Activated effector memory CD4-positive, alpha-beta T cell treated with anti-CD3 and anti-CD28 coated beads, Interleukin-2, amount 50 U/mL, for 16 hours (primary cell): ENCODE data around the gene TMA7.
"Not testable (repeated sequence)": the region's sequence is repeated elsewhere in the genome, so short reads cannot be mapped to it uniquely, and the experiment has no call there.

ENCODE experiments used
- DNase-seq: peaks from one replicate; pipeline ENCODE4 v3.0.0-alpha.2; 2020

The TMA7 gene

DNA sequence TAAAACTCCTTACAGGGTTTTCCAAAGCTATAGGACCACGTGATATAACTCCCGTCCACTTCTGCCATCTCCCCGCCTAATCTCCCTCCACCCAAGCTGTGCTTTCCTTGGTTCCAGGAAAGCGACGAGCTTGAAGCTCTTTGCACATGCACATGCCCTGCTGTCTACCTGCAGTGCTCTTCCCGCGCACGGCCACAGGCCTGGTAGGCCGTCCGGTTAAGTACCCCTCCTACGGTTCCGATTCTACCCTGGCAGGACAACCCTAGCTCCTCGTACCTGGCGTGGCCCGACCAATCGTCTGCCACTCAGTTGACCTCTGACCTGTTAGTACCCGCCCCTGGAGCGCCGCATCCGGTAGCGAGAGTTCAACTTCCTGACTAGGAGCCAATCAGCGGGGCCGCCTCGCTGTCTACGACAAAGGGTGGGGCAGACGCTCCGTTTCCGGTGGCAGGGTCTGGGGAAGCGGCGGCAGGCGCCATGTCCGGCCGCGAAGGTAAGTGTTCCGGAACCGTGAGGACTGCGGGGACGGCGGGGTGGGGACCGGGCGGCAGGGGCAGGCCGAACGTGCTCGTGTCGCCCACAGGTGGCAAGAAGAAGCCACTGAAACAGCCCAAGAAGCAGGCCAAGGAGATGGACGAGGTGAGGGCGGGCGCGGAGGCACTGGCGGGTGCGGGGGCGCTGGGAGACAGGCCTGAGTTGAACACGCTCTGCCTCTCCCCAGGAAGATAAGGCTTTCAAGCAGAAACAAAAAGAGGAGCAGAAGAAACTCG, at the start of gene TMA7, which contains the start of gene CCDC51:
Gene TMA7, plus strand, starts transcription at position 438 of the 770 bp plus-strand sequence. Its CDS starts 40 bp downstream, at position 478.
Gene CCDC51, minus strand, starts transcription at position 300 of the 770 bp plus-strand sequence. CDS start 4,991 bp downstream, outside the sequence.
- DNase-seq, result peak; percentile 100

DNA sequence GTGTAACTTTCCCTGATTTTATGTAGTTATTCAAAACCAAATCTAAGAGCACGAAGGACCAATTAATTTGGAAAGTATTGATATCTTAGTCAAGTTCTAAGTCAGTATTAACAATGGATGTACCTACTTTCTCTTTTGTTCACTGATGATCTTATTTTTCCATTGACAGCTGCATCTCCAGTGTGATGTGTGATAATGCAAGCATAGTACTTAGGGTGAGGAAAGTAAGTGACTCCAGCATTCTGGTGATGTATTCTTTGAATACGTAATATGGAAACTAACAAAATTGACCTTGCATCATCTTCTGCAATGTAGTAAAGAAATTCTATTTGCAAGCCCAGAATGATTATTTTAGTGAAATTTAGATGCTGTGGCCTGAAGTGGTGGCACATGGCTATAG, 45.7 kb upstream of the TMA7 start:
- no peak for DNase-seq

DNA sequence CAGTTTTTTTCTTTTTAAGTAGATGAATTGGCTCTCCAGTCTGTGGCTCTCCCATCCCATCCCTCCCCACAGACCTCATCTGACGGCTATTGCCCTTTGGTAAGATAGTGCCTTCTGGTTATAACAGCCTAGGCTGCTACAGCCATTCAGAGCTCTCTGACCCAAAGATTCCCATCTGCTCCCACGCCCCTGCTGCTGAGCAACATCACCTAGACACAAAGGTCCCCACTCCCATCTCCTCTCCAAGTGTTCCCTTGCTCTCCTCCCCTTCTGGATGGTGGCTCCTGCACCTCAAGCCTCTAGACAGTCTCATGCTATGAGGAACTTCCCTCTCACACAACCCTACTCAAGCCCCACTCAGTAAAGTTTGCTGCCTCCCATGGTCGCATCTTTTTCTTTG, 44.3 kb upstream of the TMA7 start:
- peak; percentile 55 for DNase-seq

DNA sequence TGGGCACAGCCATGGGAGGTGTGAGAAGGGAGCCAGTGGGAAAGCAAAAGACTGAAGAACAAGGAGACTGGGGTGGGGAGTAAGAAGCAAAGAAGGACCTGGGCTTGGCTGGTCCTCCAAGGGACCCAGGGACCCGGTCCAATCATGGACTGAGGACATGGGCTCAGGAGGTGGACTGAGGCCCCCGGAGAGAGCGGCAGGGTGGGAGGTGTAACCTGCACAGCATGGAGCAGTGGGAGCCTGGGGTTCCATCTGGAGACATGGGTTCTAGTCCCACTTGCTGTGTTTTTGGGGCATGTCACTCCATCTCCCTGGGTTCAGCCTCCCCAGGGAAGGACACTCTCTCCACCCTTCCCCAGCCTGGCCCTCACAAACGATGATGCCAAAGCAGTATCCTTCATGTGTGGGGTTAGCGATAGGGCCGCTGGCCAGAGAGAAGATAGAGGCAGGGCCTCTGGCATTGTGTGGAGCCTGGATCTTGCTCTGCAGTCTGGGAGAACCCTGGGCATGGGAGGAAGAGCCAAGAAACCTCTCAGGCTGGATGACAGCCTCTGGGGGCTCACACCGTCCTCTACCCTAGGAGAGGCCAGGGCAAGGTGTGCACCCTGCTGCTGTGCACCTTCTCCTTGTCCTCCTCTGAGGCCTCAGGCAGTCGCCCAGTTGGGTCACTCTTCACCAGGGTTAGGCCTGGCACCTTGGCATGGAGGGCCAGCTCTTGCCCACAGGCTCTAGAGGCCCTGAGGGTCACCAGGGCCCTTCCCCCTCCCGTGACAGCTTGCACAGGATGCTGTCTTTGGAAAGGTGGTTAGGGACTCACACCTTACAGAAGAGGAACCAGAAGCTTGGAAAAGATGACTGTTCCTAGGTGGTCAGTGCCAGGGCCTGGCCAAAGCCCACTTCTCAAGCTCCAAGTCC, 42.0 kb upstream of the TMA7 start:
- no peak for DNase-seq

DNA sequence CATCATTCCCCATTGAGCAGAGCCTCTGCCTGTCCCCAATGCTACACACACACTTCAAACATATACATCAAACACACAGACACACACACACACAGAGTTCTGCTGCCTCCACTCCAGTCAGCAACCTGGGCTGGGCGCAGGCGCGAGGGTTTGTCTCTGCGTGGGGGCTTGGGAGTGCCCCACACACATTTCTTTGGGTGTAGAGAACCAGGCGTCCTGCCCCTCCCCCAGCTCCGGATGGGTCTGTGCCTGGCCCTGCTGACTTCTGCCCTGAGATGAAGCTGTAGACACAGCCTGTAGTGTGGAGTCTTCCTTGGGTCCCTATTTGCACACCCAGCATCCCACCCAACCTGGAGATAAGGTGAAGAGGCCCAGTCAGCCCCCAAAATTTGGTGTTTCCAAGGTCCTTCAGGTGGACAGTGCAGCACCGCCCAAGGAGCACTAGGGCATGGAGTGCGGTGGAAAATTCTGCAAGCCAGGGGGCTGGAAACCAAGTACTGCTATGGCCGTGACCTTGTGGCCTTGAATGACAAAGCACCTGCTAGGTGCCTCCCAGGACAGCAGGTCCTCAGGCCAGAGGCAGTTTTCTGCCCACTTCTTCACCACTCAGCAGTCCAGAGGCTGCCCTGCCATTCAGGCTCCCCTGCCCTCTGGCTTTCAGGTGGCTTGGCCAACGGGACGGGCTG, 41.2 kb upstream of the TMA7 start:
- no peak for DNase-seq

DNA sequence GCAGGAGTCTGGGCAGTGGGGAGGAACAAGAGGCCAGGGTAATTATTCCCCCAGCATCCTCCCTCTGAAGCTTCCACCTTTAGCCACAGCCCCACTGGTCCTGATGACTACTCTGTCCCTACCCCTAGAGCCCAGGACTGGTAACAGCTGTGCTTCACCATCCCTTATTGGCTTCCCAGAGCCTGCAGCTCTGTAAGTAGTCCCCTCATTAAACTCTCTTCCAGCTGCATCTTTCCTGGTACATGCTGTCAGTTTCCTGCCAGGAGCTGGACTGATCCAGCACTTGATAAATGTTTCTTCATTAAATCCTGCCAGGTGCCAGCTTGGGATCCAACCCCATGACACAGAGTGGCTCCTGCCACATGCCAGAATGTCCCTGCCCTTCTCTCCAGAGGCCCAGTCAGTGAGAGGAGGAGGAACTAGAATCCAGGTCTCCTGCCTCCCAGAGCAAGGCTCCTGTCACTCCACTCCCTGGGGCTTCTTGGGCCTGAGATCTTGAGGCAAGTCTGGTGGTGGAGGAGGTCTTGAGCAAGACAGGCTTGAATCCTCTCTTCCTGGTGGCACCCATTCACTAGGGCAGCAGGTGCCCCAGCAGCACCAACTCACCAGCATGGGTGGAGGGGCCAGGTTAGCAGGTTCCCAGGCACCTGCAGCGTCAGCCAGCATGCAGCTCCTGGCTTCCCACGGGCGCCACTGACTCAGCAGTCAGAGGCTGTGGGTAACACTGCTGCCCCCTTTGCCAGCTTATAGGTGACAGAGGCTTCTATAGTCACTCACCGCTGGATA, 40.5 kb upstream of the TMA7 start:
- no peak for DNase-seq

DNA sequence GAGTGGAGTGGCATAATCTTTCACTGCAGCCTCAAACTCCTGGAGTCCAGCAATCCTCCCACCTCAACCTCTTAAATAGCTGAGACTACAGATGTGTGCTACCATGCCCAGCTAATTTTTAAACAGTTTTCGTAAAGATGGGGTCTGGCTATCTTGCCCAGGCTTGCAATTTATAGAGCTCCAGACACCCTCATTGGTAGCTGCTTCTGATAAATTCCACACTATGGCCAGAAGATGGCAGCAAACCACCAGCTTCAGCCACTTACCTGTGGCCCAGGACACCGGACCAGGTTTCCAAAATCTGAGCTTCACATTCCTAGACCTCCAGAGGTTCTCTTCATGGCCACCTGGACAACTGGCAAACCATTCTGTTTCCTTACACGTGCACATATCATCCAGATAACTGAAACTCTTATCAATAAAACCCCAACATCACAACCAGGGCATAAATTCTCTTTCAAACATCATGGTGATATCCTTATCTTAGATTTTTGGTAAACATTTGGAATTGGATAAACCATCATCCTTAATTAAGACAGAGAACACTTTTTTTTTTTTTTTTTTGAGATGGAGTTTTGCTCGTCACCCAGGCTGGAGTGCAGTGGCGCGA, 39.1 kb upstream of the TMA7 start:
- DNase-seq, result peak; percentile 85

DNA sequence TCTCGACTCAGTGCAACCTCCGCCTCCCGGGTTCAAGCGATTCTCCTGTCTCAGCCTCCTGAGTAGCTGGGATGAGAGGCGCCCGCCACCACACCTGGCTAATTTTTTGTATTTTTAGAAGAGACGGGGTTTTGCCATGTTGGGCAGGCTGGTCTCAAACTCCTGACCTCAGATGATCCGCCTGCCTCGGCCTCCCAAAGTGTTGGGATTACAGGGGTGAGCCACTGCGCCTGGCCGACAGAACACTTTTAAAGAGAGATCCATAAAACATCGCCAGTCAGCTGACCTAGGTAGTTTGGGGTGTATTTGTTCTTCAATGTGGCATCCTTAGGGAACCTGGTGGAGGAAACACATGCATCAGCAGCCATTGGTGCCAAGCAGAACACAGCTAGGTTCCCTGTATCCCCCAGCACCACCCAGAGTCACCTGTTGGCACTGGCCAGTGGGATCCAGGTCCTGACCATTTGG, 38.6 kb upstream of the TMA7 start:
- not testable (repeated sequence) for DNase-seq

DNA sequence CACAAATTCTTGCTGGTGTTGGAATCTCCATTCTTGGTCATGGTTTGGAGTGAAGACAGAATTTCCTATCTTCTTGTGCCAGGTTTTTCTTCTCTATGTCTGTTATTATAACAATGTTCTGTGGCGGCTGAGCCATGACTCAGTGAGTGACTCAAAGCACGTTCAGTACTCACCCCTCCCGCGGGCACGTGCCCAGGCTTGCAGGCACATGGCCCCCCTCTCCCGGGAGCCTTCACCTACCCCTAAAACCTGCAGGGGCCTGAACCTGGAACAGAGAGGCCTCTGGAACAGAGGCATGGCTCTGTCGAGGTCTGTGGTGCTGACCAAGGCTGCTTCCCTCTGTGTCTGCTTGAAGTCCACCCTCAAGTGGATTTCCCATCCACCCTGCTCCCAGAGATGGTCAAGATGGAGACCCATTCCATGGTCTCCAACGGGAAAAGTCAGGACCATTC, 37.8 kb upstream of the TMA7 start:
- DNase-seq, result peak; percentile 39

DNA sequence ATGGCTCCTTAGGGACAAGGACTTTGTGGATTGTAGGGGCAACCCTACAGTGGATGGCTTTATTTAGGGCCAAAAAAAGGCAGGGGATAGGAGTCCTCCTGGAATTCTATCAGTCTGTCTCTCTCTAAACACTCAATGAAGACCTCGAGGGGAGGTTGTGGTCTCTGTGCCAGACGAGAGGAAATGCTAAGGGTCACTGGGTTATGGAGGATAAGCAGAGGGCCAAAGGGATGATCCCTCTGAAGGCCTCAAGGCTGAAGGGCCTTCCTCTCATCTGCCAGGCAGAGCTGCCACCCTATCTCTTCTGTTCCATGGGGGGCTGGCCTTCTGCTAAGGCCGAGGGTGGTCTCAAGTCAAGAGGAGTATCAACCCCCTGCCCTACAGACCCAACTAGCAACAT, 37.1 kb upstream of the TMA7 start:
- no peak for DNase-seq

DNA sequence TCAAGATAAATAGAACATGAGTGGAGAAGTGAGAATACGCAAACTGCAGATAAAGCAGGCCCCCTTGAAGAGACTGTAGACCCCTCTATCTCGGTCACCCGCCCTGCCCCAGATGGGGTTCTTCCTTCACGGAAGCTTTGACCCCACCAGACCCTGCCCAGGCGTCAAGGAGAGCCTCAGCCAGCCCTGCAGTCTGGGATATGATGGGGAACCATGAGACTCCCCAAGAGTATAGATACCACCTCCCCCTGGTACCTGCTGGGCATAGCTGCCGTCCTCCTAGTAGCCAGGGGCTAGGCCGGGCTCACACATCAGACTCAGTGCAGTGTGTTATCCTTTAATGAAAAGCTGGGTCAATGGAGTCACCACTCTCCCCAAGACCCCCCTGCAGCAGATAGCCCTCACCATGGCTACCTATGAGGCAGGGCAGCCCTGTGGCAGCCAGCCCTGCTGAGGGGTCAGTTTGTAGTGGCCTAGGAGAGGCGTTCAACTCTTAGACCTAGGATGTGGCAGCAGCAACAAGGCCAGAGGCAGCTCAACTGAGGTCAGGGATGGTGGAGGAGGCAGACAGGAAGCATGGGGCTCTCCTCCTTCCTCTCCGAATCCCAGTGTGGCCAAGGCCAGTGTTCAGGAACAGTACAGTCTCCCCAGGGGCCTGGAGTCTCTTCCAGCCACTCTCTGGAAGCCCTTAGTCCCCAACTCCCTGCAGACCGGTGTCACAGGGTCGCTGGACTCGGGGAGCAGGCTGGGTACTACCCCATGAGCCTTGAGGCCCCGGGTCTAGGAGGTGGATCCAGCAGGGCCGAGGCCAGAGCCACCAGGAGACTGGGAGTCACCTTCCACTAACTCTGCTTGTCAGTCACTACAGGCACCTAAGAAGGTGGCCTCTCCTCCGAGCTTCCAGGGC, 36.3 kb upstream of the TMA7 start:
- DNase-seq, result peak; percentile 52

DNA sequence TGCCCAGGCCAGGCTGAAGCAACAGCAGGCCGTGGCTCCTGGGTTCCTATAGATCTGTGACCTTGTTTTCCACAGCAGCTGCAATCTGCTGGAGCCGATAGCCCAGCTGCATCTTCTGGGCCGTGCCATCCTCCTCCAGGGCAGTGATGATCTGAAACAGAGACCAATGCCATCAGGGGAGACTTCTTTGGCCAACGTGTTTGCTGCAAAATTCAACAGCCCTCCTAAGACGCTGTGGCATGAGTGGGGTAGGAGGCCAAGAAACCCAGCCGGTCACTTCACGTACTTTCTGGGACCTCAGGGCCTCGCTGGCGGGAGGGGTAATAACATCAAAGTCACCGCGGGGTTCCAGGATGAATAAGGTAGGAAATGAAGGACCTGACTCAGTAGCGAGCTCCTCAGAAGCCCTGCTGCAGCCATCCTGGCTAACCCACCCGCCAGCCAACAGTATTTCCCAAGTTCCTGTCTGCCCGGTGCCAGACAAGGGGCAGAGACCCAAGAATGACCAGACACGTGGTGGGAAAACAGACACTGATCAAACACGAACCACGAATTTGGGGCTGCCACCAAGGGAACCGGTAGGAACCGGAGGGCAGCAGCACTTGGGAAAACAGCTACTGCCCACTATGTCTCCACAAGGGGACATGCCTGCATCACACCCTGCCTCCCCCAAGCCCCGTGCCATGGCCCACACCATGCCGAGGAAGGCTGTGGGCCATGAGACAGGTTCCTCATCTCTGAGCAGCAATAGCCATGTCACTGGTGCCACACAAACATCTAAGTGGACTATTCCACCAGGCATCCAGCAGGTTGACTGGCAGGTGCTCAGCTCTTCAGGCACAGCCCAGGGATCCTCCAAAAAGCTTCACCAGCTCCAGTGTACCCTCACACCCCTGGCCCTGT, 35.4 kb upstream of the TMA7 start:
- peak; percentile 36 for DNase-seq

DNA sequence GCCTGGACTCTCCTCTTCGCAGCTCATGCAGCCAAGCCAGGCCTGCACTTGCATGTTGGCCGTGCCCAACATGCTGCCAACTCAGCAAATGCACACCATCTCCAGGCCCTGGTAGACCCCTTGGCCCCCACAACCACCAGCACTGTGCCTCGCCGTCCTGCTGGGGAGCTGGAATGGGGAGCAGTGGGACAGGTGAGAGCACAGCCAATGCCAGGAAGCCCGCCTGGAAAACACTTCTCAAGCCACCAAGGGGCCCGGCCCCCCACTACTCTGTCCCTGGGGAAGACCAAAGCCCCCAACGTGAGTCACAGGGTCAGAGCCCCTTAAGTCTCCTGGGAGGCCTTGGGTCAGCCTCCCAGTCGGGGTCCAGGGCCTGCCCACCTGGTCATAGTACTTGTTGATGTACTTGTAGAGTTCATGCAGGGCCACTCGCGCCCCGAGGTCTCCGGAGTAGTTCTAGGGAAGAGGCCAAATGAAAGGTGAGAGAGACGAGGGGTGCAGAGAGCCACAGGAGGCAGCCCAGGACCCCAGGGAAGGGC, 34.6 kb upstream of the TMA7 start:
- peak; percentile 61 for DNase-seq

DNA sequence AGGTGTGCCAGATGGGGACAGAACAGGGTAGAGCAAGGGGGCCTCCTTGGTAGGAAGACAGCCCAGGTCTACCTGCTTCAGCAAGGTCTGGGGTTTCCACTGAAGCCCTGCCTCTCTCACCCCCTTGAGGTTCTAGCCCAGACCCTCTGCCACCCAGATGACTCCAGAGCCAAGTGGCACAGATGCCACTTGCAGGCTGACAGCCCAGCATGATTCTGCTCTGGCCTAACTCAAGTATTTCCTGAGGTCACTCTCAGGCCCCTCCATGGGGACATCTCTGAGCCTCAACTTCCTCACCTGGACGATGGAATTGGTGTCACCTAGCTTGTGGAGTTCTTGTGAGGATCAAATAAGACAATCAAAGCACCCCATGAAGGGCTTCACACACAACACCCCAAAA, 34.1 kb upstream of the TMA7 start:
- DNase-seq, result peak; percentile 49

DNA sequence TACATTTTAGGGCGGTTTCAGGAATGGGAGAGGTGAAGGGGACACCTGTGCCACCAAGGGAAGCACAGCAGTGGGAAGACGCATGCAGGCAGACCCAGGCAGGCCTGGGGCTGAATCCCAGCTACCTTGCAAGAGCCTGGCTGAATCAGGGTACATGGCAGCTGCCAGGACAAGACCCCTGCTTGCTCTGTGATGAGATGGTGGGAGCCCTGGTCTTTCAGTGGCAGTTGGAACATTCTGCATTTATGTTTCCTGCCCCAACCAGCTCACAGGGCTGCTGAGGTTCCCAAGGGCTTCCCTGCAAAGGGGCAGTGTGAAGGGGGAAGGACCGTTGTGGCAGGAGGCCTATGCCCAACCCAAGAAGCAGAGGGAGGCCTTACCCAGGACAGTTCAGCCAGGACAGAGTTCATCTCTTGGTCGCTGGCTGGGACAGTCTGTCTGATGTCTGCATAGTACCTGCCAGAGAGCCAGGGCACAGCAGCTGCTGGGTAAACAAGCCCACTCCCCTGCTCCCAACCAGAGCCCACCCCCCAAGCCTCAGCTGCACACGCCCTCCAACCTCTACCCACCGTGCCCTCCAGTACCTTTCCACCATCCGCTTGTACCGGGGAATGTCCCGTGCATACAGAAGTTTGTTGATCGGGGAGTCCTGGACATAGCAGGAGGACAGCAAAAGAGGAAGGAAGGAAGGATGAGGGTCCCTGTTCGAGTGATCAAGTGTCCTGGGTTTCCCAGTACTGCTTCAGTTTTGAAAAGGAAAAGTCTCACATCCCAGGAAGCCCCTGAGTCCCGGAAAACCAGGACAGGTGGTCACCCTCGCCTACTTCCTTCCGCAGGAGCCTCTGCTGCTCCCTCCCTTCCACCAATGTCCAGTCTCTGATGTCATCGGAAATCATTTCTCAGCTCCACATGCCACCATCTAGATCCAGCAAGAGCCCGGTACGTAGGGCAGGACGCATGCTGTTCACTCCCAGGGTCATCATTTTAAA, 33.3 kb upstream of the TMA7 start:
- peak; percentile 45 for DNase-seq

DNA sequence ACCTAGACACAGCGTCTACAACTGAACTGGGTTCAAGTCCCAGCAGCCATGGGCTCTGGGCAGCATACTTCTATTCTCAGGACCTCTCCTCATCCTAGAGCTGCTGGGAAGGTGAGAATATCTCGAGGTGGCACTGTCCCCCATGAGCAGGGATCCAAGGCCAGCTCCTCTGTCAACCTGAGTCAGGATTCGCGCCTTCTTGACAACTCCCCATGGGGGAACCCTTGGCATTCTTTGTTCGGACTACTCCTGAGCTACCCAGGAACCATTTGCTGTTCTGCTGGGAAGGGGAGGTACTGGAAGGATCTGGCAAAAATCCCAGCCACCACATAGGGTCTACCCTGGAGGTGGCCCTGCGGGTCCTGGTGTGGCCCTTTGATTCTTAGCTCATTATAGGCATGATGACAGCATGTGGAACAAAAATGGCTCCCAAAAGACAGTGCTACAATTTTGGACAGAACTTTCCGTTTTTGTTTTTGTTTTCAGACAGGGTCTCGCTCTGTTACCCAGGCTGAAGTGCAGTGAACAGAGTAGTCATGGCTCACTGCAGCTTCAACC, 32.4 kb upstream of the TMA7 start:
- peak; percentile 24 for DNase-seq

DNA sequence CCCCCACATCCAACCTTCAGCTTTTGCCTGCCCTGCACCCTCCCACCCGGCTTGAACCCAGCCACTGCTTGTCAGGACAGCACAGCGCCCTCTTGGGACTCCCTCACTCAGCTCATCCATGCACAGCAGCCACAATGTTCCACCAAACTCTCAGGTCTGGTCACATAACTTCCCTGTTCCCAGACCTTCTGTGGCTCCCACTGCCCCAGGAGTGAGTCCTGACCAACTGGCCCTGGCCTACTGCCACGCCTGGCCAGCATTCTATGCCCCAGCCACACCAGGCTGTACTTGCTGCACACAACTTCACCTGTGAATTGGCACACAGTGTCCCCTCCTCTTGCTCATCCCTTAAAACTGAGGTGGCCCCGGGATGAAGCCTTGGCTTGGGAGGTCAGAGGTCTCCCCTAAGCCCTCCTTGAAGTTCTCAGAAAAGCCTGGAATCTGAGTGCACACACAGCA, 31.2 kb upstream of the TMA7 start:
- DNase-seq, result peak; percentile 58
